A673 (cell line): ENCODE data around the gene PIGP. TPM values are rescaled to one million over a fixed set of nuclear protein-coding genes. Genes with fewer than 3 reads are reported as not detected.
"Not testable (repeated sequence)": the region's sequence is repeated elsewhere in the genome, so short reads cannot be mapped to it uniquely, and the experiment has no call there.

ENCODE experiments used
- BruUV-seq: library from RNA; stranded (reverse); fragments of 400-500 nt; replicated peaks from 2 replicates; lab custom pipeline; 2021; lab: Mats Ljungman, UMichigan
- CTCF ChIA-PET: fragments of 300-600 bp; sonication (Branson Sonifier 250); formaldehyde crosslinking; loops from one replicate; lab custom pipeline; 2022; ENCODE audit warnings: antibody characterized with exemption; lab: Charles Lee
- POLR2A ChIA-PET: fragments of 300-600 bp; sonication (Branson Sonifier 250); formaldehyde crosslinking; loops from one replicate; lab custom pipeline; 2022; ENCODE audit warnings: antibody characterized with exemption; ENCODE audit not compliant: low non-redundant PET; lab: Charles Lee
- DNase-seq: peaks from one replicate; pipeline ENCODE4 v3.0.0-alpha.2; 2015; ENCODE audit warnings: low spot score
- H3K27ac ChIP-seq: fragments of 200-600 bp; sonication (generic); 2 replicates; pipeline ENCODE4 v1.5.1; 2016; ENCODE audit warnings: mixed run types, low read depth, mild to moderate bottlenecking, mixed read lengths, antibody characterized with exemption, low read length; ENCODE audit not compliant: poor library complexity, severe bottlenecking
- H3K27me3 ChIP-seq: fragments of 200-600 bp; sonication (generic); replicated peaks from 2 replicates; pipeline ENCODE4 v1.6.1; 2017; ENCODE audit warnings: mixed run types, low read depth, mild to moderate bottlenecking, mixed read lengths, antibody characterized with exemption, low read length; ENCODE audit not compliant: insufficient read depth, poor library complexity
- H3K36me3 ChIP-seq: fragments of 200-600 bp; sonication (generic); 2 replicates; pipeline ENCODE4 v1.6.1; 2016; ENCODE audit warnings: mixed run types, mild to moderate bottlenecking, mixed read lengths, antibody characterized with exemption, low read length; ENCODE audit not compliant: insufficient read depth, poor library complexity, severe bottlenecking
- H3K4me1 ChIP-seq: fragments of 200-600 bp; sonication (generic); 2 replicates; pipeline ENCODE4 v1.6.1; 2017; ENCODE audit warnings: mixed run types, mild to moderate bottlenecking, mixed read lengths, antibody characterized with exemption, low read length; ENCODE audit not compliant: insufficient read depth, poor library complexity, severe bottlenecking
- H3K4me3 ChIP-seq: fragments of 200-600 bp; sonication (generic); 2 replicates; pipeline ENCODE4 v1.5.1; 2016; ENCODE audit warnings: low read depth, mixed run types, mild to moderate bottlenecking, mixed read lengths, low read length; ENCODE audit not compliant: poor library complexity, severe bottlenecking
- H3K9me3 ChIP-seq: fragments of 200-600 bp; sonication (generic); 2 replicates; pipeline ENCODE4 v1.6.1; 2016; ENCODE audit warnings: mixed run types, low read depth, mild to moderate bottlenecking, mixed read lengths, antibody characterized with exemption, low read length; ENCODE audit not compliant: poor library complexity, severe bottlenecking
- CTCF ChIP-seq: fragments of 300-800, 200-600 bp; sonication (generic); conservative IDR thresholded peaks from 2 replicates; pipeline ENCODE4 v1.5.1; 2017; ENCODE audit warnings: low read depth, mild to moderate bottlenecking, antibody characterized with exemption, low read length, moderate library complexity, mixed read lengths
- EZH2 ChIP-seq: fragments of 200-600 bp; sonication (generic); IDR thresholded peaks from 2 replicates; pipeline ENCODE4 v1.6.1; 2017; ENCODE audit warnings: borderline replicate concordance, low read depth, mild to moderate bottlenecking, mixed read lengths, antibody characterized with exemption, low read length; ENCODE audit not compliant: poor library complexity, severe bottlenecking
- intact Hi-C: fragments of 100-400 bp; cut with micrococcal nuclease; formaldehyde crosslinking; loops from one replicate; pipeline ENCODE4 v1.10.0; 2022; ENCODE audit not compliant: unreplicated experiment
- total RNA-seq: library from RNA; stranded (reverse); gene quantifications from 2 replicates; pipeline ENCODE4 v1.2.3, GENCODE V29; 2021

PIGP gene
- total RNA-seq, 1 experiment from 2014 or later, result 30.7 TPM

- H3K4me3 ChIP-seq, result no peak overlapping the region
- intact Hi-C loops, result no loop called here
- ChIA-PET POLR2A (no interaction called here), CTCF (no interaction called here)
- no TSS peak for BruUV-seq
- H3K27ac ChIP-seq, result no peak overlapping the region
- H3K36me3 ChIP-seq, result no peaks in the 10 kb centered on the region
- no peaks in the 10 kb centered on the region for H3K9me3 ChIP-seq
- H3K4me1 ChIP-seq, result no peaks in the 10 kb centered on the region
- no peaks in the 10 kb centered on the region for H3K27me3 ChIP-seq
- TF ChIP-seq CTCF (no peak), EZH2 (no peak)
- DNase-seq, result no peak
These were observed 44.3 kb upstream of the PIGP start for GRCh38 chr21:37117204-37117603.

GRCh38 chr21:37116459-37116858, 43.6 kb upstream of the PIGP start:
- H3K27ac ChIP-seq, H3K4me1 ChIP-seq, H3K36me3 ChIP-seq, POLR2A ChIA-PET, intact Hi-C loops, BruUV-seq, H3K9me3 ChIP-seq, CTCF ChIA-PET, H3K27me3 ChIP-seq, DNase-seq, H3K4me3 ChIP-seq: not testable (repeated sequence)

DNA sequence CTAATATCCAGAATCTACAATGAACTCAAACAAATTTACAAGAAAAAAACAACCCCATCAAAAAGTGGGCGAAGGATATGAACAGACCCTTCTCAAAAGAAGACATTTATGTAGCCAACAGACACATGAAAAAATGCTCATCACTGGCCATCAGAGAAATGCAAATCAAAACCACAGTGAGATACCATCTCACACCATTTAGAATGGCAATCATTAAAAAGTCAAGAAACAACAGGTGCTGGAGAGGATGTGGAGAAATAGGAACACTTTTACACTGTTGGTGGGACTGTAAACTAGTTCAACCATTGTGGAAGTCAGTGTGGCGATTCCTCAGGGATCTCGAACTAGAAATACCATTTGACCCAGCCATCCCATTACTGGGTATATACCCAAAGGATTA, 41.4 kb upstream of the PIGP start:
- H3K27me3 ChIP-seq, POLR2A ChIA-PET, BruUV-seq, H3K36me3 ChIP-seq, DNase-seq, H3K9me3 ChIP-seq, CTCF ChIA-PET, intact Hi-C loops, H3K4me1 ChIP-seq, H3K4me3 ChIP-seq, H3K27ac ChIP-seq: not testable (repeated sequence)

DNA sequence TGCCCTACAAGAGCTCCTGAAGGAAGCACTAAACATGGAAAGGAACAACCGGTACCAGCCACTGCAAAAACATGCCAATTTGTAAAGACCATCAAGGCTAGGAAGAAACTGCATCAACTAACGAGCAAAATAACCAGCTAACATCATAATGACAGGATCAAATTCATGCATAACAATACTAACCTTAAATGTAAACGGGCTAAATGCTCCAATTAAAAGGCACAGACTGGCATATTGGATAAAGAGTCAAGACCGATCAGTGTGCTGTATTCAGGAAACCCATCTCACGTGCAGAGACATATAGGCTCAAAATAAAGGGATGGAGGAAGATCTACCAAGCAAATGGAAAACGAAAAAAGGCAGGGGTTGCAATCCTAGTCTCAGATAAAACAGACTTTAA, 38.2 kb upstream of the PIGP start:
- H3K27ac ChIP-seq, H3K4me3 ChIP-seq, H3K27me3 ChIP-seq, BruUV-seq, DNase-seq, CTCF ChIA-PET, H3K4me1 ChIP-seq, POLR2A ChIA-PET, intact Hi-C loops: not testable (repeated sequence)
- H3K36me3 ChIP-seq, result peaks cover 16% of the 10 kb centered on the region
- peaks cover 12% of the 10 kb centered on the region for H3K9me3 ChIP-seq

DNA sequence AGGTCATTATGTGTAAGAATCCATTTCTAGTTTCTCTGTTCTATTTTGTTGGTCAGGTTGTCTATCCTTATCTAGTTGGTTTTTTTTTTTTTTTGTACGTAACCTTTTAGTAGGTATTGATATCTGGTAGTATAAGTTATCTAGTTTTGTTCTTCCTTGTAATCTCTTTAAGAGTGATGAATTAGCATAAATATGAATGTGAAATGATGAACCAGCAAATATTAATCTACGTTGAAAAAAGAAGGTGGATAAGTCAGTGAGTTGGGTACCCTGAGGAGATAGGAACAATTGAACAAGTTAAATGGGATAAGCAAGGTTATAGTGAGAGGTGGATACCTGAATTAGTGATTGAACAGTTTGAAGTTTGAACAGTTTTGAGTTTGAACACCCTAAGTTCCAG, 34.1 kb upstream of the PIGP start:
- BruUV-seq, result no TSS peak
- intact Hi-C loops, result no loop called here
- Histone ChIP-seq H3K9me3 (peaks cover 12% of the 10 kb centered on the region), H3K27me3 (no peaks in the 10 kb centered on the region), H3K27ac (no peak overlapping the region), H3K36me3 (peaks cover 16% of the 10 kb centered on the region), H3K4me1 (no peaks in the 10 kb centered on the region), H3K4me3 (no peak overlapping the region)
- ChIA-PET CTCF (no interaction called here), POLR2A (no interaction called here)
- TF ChIP-seq CTCF (no peak), EZH2 (no peak)
- DNase-seq, result no peak

DNA sequence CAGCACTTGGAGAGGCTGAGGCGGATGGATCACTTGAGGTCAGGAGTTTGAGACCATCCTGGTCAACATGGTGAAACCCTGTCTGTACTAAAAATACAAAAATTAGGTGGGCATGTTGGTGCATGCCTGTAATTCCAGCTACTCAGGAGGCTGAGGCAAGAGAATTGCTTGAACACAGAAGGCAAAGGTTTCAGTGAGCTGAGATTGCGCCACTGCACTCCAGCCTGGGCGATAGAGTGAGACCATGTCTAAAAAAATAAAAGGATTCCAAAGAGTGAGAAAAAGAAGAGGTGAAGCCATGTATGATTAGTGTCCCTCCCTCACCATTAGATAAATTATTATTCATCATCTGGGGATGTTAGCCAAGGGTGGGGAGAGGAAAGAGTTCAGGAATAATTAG, 29.9 kb upstream of the PIGP start:
- DNase-seq, H3K9me3 ChIP-seq, H3K27ac ChIP-seq, intact Hi-C loops, H3K4me1 ChIP-seq, POLR2A ChIA-PET, H3K27me3 ChIP-seq, H3K4me3 ChIP-seq, BruUV-seq, CTCF ChIA-PET: not testable (repeated sequence)
- peaks cover 23% of the 10 kb centered on the region for H3K36me3 ChIP-seq
